WI38 (cell line): ENCODE data around the gene APOD.
"Not testable (repeated sequence)": the region's sequence is repeated elsewhere in the genome, so short reads cannot be mapped to it uniquely, and the experiment has no call there.

Experiments
- H3K4me3 ChIP-seq: 2 replicates; pipeline ENCODE4 v1.5.1; 2011; ENCODE audit warnings: low read depth, mild to moderate bottlenecking, control low read depth, low read length
- TF ChIP-seq, protein P1 (sequence below): IDR thresholded peaks from 2 replicates; pipeline ENCODE4 v1.5.1; 2012; ENCODE audit warnings: low read depth, mild to moderate bottlenecking, control low read depth, low read length

The APOD gene

DNA sequence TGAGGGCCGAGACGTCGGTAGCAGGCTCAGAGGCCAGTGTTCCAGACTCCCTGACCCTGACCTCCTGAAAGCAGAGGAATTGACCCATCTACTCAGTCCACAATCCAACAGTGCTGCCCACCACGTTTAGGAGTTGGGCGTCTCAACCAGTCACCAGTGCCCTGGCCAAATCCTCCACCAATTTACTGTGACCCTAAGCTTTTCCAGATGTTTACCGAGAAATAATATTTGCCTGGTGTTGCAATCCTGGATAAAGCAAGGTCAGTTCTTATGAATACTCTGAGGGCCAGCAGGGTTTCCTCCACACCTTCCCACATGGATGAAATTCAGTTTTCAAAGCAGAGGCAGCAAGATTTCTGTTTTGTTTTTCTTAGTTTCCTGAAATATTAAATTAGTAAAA, 7.5 kb upstream of the APOD start:
- H3K4me3 ChIP-seq: no peak overlapping the region
- TF ChIP-seq, protein P1, sequence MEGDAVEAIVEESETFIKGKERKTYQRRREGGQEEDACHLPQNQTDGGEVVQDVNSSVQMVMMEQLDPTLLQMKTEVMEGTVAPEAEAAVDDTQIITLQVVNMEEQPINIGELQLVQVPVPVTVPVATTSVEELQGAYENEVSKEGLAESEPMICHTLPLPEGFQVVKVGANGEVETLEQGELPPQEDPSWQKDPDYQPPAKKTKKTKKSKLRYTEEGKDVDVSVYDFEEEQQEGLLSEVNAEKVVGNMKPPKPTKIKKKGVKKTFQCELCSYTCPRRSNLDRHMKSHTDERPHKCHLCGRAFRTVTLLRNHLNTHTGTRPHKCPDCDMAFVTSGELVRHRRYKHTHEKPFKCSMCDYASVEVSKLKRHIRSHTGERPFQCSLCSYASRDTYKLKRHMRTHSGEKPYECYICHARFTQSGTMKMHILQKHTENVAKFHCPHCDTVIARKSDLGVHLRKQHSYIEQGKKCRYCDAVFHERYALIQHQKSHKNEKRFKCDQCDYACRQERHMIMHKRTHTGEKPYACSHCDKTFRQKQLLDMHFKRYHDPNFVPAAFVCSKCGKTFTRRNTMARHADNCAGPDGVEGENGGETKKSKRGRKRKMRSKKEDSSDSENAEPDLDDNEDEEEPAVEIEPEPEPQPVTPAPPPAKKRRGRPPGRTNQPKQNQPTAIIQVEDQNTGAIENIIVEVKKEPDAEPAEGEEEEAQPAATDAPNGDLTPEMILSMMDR: no peak

DNA sequence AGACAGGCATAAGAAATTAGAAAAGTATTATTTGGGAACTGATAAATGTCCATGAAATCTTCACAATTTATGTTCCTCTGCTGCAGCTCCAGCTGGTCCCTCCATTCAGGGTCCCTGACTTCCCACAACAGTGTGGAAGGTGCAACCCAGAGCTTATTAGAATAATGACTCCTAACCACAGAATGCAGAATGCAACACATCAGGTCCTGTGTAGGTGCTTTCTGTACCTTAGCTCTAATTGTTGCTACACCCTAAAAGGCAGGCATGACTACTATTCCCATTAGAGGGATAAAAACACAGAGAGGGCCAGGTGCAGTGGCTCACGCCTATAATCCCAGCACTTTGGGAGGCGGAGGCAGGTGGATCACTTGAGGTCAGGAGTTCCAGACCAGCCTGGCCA, 6.6 kb upstream of the APOD start:
- H3K4me3 ChIP-seq: not testable (repeated sequence)

DNA sequence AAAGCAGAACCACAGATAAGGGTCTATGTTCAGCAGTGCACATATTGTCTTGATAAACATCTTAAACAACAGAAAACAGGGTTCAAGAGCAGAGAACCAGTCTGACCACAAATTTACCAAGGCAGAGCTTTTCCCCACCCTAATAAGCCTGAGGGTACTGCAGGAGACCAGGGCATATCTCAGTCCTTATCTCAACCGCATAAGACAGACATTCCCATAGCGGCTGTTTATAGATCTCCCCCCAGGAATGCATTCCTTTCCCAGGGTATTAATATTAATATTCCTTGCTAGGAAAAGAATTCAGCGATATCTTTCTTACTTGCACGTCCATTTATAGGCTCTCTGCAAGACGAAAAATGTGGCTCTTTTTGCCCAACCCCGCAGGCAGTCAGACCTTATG, 6.1 kb upstream of the APOD start:
- not testable (repeated sequence) for H3K4me3 ChIP-seq

DNA sequence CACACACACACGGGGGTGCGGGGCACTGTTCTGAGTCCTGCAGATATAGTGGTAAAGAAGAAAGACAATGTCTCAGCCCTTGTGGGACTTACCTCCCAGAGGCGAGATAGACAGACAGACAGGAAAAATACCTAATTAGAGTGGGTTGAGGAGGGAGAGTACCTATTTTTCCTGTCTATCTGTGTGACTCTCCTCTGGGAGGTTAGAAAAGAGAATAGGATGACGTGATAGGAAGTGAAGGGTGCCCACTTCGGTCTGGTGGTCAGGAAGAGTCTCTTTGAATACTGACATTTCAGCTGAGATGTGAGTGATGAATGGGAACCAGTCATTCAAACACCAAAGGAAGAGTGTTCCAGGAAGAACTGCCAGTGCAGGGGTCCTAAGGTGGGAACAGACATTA, 4.1 kb upstream of the APOD start:
- H3K4me3 ChIP-seq: no peak overlapping the region
- TF ChIP-seq, protein P1: no peak

DNA sequence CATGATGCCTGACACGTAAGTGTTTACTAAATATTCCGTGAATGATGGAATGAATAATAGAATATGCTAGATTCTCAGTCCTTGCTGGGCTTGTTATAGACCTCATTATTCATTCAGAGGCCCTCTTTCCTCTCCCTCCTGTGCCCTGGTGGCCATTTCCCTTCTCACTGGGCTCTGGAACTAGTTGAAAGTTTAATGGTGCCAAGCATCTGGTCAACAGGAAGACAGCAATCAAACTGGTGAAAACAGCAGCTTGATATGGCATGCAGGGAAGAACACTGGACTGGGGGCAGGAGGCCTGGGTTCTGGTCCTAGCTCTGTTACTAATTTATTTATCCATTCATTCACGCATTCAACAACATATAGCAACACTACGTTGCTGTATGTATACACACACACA, 3.7 kb upstream of the APOD start:
- TF ChIP-seq, protein P1: no peak
- no peak overlapping the region for H3K4me3 ChIP-seq

DNA sequence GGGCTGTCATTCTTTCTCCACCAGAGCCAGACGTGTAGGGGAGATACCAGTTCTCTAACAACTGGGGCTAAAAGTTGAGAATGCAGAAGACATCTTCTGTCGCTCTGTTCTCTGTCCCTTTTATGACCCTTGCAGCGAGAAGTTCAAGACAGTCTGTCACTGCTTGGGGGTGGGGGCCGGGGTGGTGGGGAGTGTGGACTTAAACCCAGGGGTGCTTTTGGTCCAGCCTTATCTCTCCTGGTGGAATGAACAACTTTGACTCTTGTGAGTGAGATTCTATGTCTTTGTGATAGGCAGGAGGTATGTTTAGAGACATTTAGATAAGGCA, 767 bp upstream of the APOD start:
- no peak overlapping the region for H3K4me3 ChIP-seq
- TF ChIP-seq, protein P1: no peak

DNA sequence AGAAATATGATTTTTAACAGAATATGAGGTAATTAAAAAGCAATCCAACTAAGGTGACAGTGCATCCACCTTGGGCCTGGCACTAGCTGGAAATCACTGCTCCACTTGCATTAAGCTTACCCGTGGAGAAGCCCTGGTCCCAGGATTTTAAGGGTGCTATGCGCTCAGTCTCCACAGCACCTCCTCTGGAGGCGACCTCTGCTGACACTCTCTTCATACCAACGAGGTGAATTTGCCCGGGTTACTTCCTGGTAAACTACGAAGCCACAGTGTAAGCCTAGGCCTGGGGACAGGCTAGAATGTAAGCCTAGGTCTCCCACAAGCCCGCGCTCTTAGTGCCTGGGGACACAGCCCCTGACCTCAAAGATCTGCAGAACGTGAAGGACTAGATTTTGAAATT, 793 bp downstream of the APOD start:
- TF ChIP-seq, protein P1: no peak
- H3K4me3 ChIP-seq: no peak overlapping the region

DNA sequence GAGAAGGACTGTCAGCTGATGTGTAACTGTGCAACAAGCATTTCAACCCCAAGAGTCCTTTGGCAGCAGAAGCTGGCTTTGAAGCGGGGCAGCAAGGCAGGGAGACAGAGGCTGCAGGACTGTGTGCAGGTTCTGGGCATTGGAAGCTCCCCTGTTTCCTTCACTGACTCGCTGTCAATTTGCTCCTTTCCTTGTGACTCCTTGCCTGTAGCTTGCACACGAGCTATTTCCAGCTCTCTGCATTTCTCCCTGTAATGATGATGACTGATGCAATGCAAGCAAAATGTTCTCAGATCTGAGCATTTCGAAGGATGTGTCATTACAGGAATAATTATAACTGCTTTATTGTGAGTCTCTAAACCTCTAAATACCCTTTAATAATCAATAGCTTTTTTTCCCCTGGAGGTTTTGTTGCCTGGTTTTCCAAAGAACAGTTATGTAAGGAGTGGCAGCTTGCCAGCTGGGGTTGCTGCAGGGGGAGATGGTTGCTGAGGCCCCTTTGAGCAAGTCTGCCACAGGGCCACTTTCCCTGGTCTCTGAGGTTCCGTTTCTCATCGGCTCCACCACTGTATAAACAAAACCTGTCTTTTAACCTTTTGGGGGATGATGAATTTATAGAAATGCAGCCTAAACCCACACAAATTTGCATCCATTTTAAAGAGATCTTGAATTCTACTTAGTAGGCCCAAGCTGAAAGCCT, 2.8 kb downstream of the APOD start:
- TF ChIP-seq, protein P1: no peak

DNA sequence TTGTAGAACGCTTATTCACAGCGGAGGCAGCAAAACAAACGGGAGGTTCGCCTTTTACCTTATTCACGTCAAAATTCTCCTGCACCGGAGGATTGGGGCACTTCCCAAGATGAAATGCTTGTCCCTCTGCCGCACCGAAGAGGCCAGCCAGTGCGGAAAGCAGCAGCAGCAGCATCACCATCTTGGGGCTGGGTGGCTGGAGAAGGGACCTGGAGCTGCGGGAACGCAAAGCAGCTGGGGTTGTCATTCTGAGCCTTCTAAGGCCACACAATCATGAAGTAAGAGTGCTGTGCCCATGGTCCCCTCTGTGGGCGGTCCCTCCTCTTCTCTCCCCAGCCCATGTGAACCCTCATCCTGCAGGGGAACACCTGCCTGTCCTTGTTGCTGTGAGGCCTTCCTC, 4.5 kb downstream of the APOD start:
- H3K4me3 ChIP-seq: no peak overlapping the region
- TF ChIP-seq, protein P1: no peak

More for the DNA sequence above, 2.8 kb downstream of the APOD start:
- H3K4me3 ChIP-seq: no peak overlapping the region
